Neural progenitor cell (in vitro differentiated cells): ENCODE results near the gene SLC6A4.

Experiments used
- EZH2 ChIP-seq: fragments of 200-600 bp; sonication (generic); IDR thresholded peaks from 2 replicates; pipeline ENCODE4 v1.6.1; 2017; ENCODE audit warnings: antibody characterized with exemption, mild to moderate bottlenecking, moderate library complexity
- EZH2phosphoT487 ChIP-seq: fragments of 200-600 bp; sonication (generic); IDR thresholded peaks from 2 replicates; pipeline ENCODE4 v1.6.1; 2017; ENCODE audit warnings: antibody characterized with exemption
- TF ChIP-seq, protein P1 (sequence below): fragments of 200-600 bp; sonication (generic); IDR thresholded peaks from 2 replicates; pipeline ENCODE4 v1.5.1; 2017; ENCODE audit warnings: antibody characterized with exemption, mild to moderate bottlenecking

DNA sequence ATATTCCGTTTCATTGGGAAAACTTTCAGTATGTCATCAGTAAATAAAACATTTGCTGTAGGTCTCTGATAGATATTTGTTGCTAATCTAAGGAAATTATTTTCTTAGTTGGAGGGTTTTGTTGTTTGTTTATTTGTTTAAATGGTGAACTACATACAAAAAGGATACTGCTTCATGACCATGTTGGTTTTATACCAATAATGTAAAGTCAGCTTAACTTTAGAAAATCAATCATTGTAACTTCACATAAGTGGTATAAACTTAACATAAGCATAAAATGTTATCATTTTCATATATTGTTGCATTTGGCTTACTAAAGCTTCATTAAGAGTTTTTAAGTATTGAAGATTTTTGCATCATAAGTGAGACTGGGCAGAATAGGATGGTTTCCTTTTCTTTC is 60.9 kb downstream of the SLC6A4 start:
- TF ChIP-seq EZH2 (no peak), EZH2phosphoT487 (no peak)
- TF ChIP-seq, protein P1, sequence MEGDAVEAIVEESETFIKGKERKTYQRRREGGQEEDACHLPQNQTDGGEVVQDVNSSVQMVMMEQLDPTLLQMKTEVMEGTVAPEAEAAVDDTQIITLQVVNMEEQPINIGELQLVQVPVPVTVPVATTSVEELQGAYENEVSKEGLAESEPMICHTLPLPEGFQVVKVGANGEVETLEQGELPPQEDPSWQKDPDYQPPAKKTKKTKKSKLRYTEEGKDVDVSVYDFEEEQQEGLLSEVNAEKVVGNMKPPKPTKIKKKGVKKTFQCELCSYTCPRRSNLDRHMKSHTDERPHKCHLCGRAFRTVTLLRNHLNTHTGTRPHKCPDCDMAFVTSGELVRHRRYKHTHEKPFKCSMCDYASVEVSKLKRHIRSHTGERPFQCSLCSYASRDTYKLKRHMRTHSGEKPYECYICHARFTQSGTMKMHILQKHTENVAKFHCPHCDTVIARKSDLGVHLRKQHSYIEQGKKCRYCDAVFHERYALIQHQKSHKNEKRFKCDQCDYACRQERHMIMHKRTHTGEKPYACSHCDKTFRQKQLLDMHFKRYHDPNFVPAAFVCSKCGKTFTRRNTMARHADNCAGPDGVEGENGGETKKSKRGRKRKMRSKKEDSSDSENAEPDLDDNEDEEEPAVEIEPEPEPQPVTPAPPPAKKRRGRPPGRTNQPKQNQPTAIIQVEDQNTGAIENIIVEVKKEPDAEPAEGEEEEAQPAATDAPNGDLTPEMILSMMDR, result no peak
